OCI-LY1 (cell line): ENCODE measurements around the gene BPIFA2.

Source experiments
- CTCF ChIP-seq: fragments of 200-600 bp; sonication (generic), shearing (Covaris generic); IDR thresholded peaks from 2 replicates; pipeline ENCODE4 v1.5.1; 2017; ENCODE audit warnings: mild to moderate bottlenecking, antibody characterized with exemption, low read length, moderate library complexity, mixed read lengths
- EZH2 ChIP-seq: fragments of 200-600 bp; sonication (generic), shearing (Covaris generic); IDR thresholded peaks from 2 replicates; pipeline ENCODE4 v1.8.0; 2017; ENCODE audit warnings: borderline replicate concordance, mixed run types, mild to moderate bottlenecking, antibody characterized with exemption, low read length, moderate library complexity, mixed read lengths

GRCh38 chr20:33131949-33132473 is 35.9 kb upstream of the BPIFA2 start:
- no peak for TF ChIP-seq CTCF
- TF ChIP-seq EZH2, result no peak
